KBM-7 (cell line): ENCODE results near the gene CHN2.

ENCODE experiments used
- DNase-seq: peaks from one replicate; pipeline ENCODE4 v3.0.0-alpha.2; 2015
- in situ Hi-C: fragments of 300-500 bp; cut with MboI; formaldehyde crosslinking; loops from 2 replicates; pipeline ENCODE4 v1.14.3; 2020; ENCODE audit warnings: low sequenced_read_pairs, low pct_unique_long_range_greater_than_20kb, mixed read lengths

CHN2 gene

DNA sequence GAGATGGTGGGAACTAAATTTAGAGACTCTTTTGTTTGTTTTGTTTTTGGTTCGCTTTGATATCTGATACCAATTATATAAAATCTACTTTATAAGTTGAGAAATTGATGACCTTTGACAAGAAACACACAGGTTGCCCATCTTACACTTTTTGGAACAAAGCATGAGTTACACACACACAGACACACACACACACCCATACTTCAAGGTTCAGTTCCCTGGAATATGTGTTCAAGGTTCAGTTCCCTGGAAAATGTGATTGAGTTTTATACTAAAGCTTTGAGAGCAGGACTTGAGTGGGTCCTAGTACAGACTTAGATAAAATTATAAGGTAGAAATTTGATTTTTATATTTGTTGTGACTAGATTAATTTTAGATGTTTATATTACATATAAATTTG, 234.8 kb downstream of the CHN2 start:
- in situ Hi-C loops, result no loop called here
- no peak for DNase-seq

- no peak for DNase-seq
- in situ Hi-C loops, result no loop called here
Measured at GRCh38 chr7:29430279-29430949, 235.8 kb downstream of the CHN2 start.

DNA sequence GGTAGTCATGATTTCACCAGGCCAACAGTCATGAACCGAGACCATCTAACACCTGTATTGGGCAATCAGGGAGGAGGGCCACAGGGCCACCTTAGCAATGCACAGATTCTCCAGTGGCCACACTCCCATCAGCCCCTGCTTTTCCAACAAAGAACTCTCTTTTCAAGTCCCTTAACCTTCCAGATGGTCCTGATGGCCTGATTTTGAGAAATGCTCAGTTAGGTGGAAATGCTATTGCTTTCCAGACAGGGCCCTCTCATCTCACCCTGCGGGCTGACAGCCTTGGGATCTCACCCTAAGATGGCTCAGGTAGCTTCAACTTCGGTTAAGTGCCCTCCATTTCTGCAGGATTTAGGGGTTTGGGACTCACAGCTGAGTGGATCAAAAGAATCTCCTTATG, 237.1 kb downstream of the CHN2 start:
- in situ Hi-C loops, result no loop called here

GRCh38 chr7:29432721-29433120, 238.1 kb downstream of the CHN2 start:
- no peak for DNase-seq
- in situ Hi-C loops, result no loop called here

More for the DNA sequence above, 237.1 kb downstream of the CHN2 start:
- no peak for DNase-seq

DNA sequence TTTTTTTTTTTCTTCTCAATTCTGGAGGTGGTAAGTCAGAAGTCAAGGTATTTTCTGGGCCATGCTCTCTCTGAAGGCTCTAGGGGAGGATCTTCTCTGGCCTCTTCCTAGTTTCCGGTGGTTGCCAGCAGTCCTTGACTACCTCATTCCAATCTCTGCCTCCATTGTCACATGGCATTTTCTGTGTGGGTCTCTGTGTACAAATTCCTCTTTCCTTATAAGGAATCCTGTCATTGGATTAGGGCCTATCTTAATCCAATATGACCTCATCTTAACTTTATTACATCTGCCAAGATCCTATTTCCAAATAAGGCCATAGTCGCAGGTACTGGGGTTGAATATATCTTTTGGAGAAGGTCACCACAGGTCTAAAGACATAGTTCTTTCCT, 239.8 kb downstream of the CHN2 start:
- in situ Hi-C loops, result no loop called here
- no peak for DNase-seq

- in situ Hi-C loops, result no loop called here
Measured at GRCh38 chr7:29435167-29435566, 240.6 kb downstream of the CHN2 start.

GRCh38 chr7:29435902-29436301, 241.3 kb downstream of the CHN2 start:
- in situ Hi-C loops, result no loop called here
- DNase-seq, result no peak

More at GRCh38 chr7:29435167-29435566, 240.6 kb downstream of the CHN2 start:
- DNase-seq, result no peak

DNA sequence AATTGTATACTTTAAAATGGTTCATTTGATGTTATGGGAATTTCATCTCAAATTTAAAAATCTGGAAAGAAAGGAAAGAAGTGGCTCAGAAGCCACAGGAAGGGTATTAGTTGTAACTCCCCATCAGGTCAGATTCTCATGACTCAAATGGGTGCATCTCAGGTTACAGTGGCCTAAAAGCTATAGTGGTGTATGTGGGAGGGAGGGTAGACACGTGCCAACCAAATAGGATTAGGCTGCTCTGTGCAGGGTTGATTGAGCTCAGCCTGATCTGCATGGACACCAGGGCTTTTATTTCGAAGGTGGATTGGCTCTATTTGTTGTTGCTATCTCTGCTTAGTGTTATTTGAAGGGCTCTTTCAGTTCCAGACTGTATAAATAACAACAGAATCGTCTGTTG, 247.6 kb downstream of the CHN2 start:
- DNase-seq, result no peak
- in situ Hi-C loops, result no loop called here

DNA sequence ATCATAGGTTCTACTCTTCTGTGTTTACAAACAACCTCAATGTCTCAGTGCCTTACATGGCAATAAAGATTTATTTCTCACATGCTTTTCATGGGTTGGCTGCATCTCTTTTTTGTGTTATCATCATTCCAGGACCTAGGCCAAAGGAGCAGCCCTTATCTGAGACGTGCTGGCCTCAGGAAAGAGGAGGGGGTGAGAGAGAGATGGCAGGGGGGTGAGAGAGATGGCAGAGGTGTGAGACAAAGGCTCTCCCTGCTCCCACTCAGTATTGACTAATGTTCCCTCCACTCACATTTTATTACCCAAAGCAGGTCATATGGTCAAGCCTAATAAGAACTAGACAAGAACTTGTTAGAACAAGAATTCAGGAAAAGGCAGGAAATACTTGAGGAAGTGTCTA, 249.0 kb downstream of the CHN2 start:
- DNase-seq, result no peak
- in situ Hi-C loops, result no loop called here

- no peak for DNase-seq
- in situ Hi-C loops, result no loop called here
Measured at GRCh38 chr7:29444267-29444666, 249.7 kb downstream of the CHN2 start.

DNA sequence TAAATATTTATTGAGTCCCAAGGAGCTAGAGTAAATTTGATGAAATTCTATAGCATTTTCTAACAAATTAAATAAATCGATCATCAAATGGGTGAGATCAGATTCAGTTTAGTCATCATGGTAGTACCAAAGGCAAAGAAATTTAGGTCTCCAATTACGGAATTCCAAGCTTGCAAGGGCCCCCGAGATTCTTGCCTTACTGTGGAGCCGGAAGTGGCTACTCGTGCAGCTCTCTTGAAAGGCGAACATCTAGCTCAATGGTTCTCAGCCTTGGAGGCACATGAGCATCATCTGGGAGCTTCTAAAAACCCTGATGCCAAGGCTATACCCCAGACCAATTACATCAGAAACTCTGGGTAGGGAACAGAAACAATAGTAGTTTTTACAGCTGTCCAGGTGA, 251.2 kb downstream of the CHN2 start:
- in situ Hi-C loops, result no loop called here
- no peak for DNase-seq

DNA sequence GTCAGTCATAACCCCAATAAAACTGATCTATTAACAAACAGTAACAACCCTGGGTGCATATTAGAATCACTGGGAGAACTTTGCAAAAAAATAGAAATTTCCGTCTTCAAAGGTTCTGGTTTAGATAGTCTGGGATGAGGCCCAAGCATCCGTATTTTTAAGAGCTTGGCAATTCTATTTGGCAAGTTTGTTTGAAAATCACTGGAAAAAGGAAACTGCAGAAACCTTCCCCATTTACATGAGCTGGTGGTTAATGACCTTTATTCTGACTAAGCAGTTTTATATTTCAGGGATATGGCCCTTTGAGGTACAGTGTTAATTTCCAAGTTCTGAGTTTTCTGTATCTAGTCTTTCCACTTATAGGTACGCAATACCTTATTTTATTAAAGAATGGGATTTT, 253.3 kb downstream of the CHN2 start:
- in situ Hi-C loops, result no loop called here

GRCh38 chr7:29449569-29450260, 255.1 kb downstream of the CHN2 start:
- no peak for DNase-seq
- in situ Hi-C loops, result no loop called here

More for the DNA sequence above, 253.3 kb downstream of the CHN2 start:
- DNase-seq, result no peak

DNA sequence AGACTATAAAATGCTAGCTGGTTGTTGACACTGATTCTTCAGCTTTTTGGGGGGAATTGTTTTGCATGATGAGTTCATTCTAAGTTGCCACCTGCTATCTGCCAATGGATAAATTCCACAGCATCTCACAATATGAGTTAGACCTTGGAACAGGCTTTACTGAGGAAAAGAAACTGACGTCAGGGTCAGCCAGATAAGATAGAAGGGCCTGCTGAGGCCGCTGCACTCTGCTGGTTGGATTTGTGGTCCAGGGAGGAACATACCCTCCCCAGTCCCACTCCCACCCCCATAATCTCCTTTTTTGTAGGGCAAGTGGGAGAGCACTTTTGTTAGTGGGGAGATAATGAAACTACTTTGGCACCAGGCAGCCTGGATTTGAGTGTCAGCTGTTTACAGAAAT, 258.4 kb downstream of the CHN2 start:
- DNase-seq, result no peak
- in situ Hi-C loops, result no loop called here

DNA sequence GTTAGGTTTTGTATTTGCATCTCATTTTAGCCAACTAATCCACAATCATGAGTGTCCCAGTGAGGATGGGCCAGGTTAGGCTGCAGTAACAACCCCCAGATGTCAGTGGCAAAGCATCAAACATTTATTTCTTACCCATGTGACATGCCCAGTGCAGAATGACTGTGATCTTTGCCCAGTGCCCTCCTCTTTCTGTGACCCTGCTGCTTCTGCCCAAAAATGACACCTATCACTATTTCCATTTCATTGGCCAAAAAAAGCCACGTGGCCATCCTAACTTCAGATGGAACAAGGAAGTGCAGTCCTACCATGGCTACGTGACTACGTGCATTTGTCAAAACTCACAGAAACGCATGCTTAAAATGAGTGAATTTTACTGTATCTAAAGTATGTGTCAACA, 259.9 kb downstream of the CHN2 start:
- in situ Hi-C loops, result no loop called here

GRCh38 chr7:29454899-29455451, 260.4 kb downstream of the CHN2 start:
- DNase-seq, result no peak
- in situ Hi-C loops, result no loop called here

More for the DNA sequence above, 259.9 kb downstream of the CHN2 start:
- no peak for DNase-seq

DNA sequence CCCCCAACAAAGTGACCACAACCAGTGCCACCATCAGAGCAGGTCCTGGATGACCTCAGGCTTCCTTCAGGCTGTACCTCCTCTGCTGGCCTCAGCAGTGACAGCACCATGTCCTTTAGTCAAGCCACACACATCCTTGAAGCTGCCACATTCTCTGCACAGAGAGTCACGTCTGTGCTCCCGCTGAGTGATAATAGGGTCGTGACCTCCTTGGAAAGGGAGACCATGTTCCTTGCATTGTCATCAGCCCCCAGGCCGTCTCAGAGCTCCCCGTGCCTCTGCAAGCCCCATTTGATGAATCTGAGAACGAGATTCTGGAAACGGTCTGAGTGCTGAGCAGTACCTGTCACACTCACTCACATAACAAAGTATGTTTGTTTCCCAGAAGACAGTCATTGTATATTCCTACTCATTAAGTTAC, 262.6 kb downstream of the CHN2 start:
- in situ Hi-C loops, result no loop called here

DNA sequence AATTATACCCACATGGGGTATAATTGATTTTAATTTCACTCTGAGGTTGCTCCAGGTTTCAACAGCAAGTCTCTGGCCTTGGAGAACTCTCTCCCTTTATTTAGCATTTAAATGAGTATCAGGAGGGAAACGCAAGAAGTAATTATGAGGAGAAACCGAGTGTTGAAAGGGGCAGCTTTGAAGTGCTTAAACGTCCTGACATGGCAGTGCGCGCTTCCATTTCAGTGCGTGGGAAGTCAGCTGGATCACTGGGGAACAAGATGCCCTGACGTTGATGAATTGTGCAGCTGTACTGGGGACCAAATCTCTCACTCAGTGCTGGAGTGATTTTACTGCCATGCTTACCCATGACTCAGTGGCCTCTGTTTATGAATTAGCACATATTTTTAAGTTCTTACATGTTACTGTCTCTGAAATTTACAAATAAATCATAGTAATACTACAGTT, 263.0 kb downstream of the CHN2 start:
- DNase-seq, result no peak
- in situ Hi-C loops, result no loop called here

More for the DNA sequence above, 262.6 kb downstream of the CHN2 start:
- no peak for DNase-seq

DNA sequence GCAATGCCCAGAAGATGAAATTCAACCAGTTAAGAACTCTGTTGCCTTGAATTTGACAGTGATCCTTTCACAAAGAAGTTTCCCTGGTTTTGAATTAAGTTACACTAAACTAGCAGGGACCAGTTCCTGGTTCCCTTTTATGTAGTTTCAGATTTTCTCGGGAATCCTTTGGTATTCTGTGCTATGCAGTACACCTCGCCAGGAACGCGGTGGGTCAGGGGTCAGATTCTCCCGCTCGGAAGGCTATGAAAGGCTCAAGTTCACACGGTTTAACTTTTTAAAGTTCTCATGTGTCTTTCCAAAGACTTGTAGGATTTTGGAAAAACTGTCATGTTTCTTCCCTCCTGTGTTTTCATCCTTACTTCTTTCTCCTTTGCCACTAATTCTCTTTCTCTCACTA, 264.4 kb downstream of the CHN2 start:
- in situ Hi-C loops, result no loop called here
- no peak for DNase-seq

DNA sequence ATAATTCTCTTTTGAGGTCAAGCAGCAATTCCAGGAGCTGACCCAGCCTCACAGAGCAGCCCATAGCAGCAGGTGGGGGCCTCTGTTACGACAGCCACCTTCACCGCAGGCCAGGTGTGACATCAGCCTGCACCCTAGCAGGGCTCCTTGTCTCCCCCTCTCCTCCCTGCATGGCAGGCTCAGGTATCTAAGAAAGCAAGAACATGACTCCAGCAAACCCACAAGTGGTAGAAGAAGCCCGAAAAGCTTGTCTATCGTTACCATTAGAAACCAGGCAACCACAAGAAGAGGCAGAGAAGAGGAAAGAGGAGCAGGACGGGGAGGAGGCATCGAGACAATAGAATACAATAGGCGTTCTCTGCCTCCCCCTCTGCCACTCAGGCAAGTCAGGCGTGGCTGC, 265.0 kb downstream of the CHN2 start:
- in situ Hi-C loops, result no loop called here
- DNase-seq, result no peak
